Fibroblast of lung (primary cell): ENCODE results near the gene RELCH. TPM values are rescaled to one million over a fixed set of nuclear protein-coding genes. Genes with fewer than 3 reads are reported as not detected.

Experiments used
- DNase-seq, 2 donors: peaks; one replicate each; pipeline versions ENCODE4 v3.0.0 to v3.0.0-alpha.2; 2010; ENCODE audit warnings: low read depth in 2 of 2
- H2AFZ ChIP-seq: 2 replicates; pipeline ENCODE4 v1.5.1; 2012; ENCODE audit warnings: low read length, control low read depth, inconsistent platforms
- H3K27ac ChIP-seq: 2 replicates; pipeline ENCODE4 v1.5.1; 2011; ENCODE audit warnings: low read length, control low read depth; ENCODE audit not compliant: insufficient read depth
- H3K27me3 ChIP-seq: 2 replicates; pipeline ENCODE4 v1.5.1; 2011; ENCODE audit warnings: mild to moderate bottlenecking, low read length; ENCODE audit not compliant: control insufficient read depth, insufficient read depth
- H3K36me3 ChIP-seq: 2 replicates; pipeline ENCODE4 v1.5.1; 2011; ENCODE audit warnings: low read length; ENCODE audit not compliant: control insufficient read depth, insufficient read depth
- H3K4me1 ChIP-seq: 2 replicates; pipeline ENCODE4 v1.5.1; 2011; ENCODE audit warnings: low read length; ENCODE audit not compliant: control insufficient read depth, insufficient read depth; ENCODE audit errors: extremely low read depth
- H3K4me2 ChIP-seq: 2 replicates; pipeline ENCODE4 v1.5.1; 2011; ENCODE audit warnings: low read length, control low read depth; ENCODE audit not compliant: insufficient read depth; ENCODE audit errors: extremely low read depth
- H3K4me3 ChIP-seq, 4 experiments: fragments of 200-600 bp in 1 of 4; sonication (generic) in 1 of 4; replicated peaks in 1 of 4; 2 replicates each; pipeline ENCODE4 v1.5.1; 2011 to 2016; ENCODE audit warnings: low read length in 4 of 4, low read depth in 3 of 4, mild to moderate bottlenecking in 3 of 4, control low read depth in 2 of 4, inconsistent platforms in 1 of 4, mixed read lengths in 1 of 4; ENCODE audit not compliant: insufficient read depth in 1 of 4; ENCODE audit errors: control extremely low read depth in 1 of 4
- H3K79me2 ChIP-seq: 2 replicates; pipeline ENCODE4 v1.5.1; 2012; ENCODE audit warnings: mild to moderate bottlenecking, low read length, inconsistent platforms; ENCODE audit not compliant: control insufficient read depth, insufficient read depth
- H3K9ac ChIP-seq: 2 replicates; pipeline ENCODE4 v1.5.1; 2011; ENCODE audit warnings: mild to moderate bottlenecking, low read length, control low read depth; ENCODE audit not compliant: insufficient read depth
- H3K9me3 ChIP-seq: 2 replicates; pipeline ENCODE4 v1.5.1; 2012; ENCODE audit warnings: low read depth, low read length; ENCODE audit not compliant: control insufficient read depth, insufficient read depth
- H4K20me1 ChIP-seq: 2 replicates; pipeline ENCODE4 v1.5.1; 2011; ENCODE audit warnings: low read length; ENCODE audit not compliant: control insufficient read depth, insufficient read depth; ENCODE audit errors: extremely low read depth
- CTCF ChIP-seq, 2 donors: IDR thresholded peaks in 1 of 2; conservative IDR thresholded peaks in 1 of 2; 1 replicate in 1 of 2; 2 replicates in 1 of 2; pipeline ENCODE4 v1.5.1; 2011 to 2012; ENCODE audit warnings: low read length in 2 of 2, control low read depth in 1 of 2, inconsistent platforms in 1 of 2, low read depth in 1 of 2, mild to moderate bottlenecking in 1 of 2
- EZH2 ChIP-seq: IDR thresholded peaks from 2 replicates; pipeline ENCODE4 v1.5.1; 2012; ENCODE audit warnings: low read length, control low read depth, mild to moderate bottlenecking; ENCODE audit errors: missing control alignments
- polyA plus RNA-seq, 2 donors: library from polyadenylated mRNA; depleted of rRNA in 1 of 2; stranded (reverse) in 1 of 2; unstranded in 1 of 2; fragments of >200 nt; gene quantifications; 2 replicates each; pipeline ENCODE4 v1.2.1, GENCODE V29; 2011 to 2012; ENCODE audit warnings: missing spikeins in 1 of 2
- total RNA-seq: library from RNA; depleted of rRNA; stranded (reverse); fragments of >200 nt; gene quantifications from 2 replicates; pipeline ENCODE4 v1.2.1, GENCODE V29; 2014

The RELCH gene
- total and polyA plus RNA-seq, 2 donors (not counting 1 experiment from before 2014, with no cell fraction given), result 13.1 to 34.5 TPM

DNA sequence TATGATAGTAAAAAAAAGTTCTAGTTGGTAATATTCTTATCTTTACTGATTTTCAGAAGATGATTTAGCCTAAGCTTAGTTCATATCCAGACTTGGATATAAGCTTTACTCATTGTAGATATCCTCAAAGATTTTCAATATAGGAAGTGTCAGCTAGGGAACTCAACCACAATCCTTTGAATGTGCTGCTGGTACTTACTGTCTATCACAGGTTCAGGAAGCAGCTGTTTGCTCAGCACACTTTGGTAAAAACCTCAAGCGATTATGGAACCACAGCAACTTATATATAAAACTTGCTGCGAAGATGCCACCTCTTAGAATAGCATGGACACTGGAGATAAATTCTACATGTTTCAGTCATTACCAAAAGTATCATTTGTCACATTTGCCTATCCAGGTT is 77.9 kb downstream of the RELCH start:
- H3K79me2 ChIP-seq, result no peaks in the 10 kb centered on the region
- no peak overlapping the region for H3K27ac ChIP-seq
- no peaks in the 10 kb centered on the region for H3K27me3 ChIP-seq
- H3K9me3 ChIP-seq, result no peaks in the 10 kb centered on the region
- H3K4me1 ChIP-seq, result no peaks in the 10 kb centered on the region
- H4K20me1 ChIP-seq, result no peaks in the 10 kb centered on the region
- no peak overlapping the region for H3K9ac ChIP-seq
- no peak overlapping the region for H3K4me2 ChIP-seq
- no peak for TF ChIP-seq EZH2
- TF ChIP-seq CTCF (conservative IDR thresholded peaks at IDR 0.05 in 1 of 2, IDR thresholded peaks at IDR 0.05 in 1 of 2; ENCODE audit: low read depth in 1 of 2, low read length in 2 of 2), result no peak
- H3K36me3 ChIP-seq, result no peaks in the 10 kb centered on the region
- no peak overlapping the region for H2AFZ ChIP-seq
- no peak for DNase-seq
- H3K4me3 ChIP-seq, result no peak overlapping the region

DNA sequence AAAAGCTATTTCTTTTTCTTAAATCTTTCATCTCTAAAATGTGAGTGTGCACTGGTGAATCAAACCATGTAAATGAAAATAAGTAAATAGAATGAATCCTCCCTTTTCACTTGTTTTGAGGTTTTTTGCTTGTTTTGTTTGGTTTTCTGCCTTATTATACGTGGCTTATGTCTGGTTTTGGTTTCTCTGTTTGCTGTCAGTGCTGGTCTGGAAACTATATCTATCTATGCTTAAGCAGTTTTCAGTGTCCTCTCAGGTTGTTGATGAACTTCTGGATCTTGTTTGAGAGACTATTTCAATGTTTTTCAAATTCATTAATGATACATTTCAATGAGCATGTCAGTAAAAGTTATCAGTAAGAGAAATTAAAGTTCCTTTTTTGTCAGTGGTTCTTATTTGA is 90.0 kb downstream of the RELCH start:
- no peak overlapping the region for H3K4me3 ChIP-seq
- no peaks in the 10 kb centered on the region for H3K36me3 ChIP-seq
- no peak for DNase-seq
- H3K4me1 ChIP-seq, result peaks cover 8% of the 10 kb centered on the region
- H3K27me3 ChIP-seq, result no peaks in the 10 kb centered on the region
- H2AFZ ChIP-seq, result no peak overlapping the region
- H3K4me2 ChIP-seq, result no peak overlapping the region
- no peaks in the 10 kb centered on the region for H4K20me1 ChIP-seq
- no peaks in the 10 kb centered on the region for H3K79me2 ChIP-seq
- TF ChIP-seq CTCF (conservative IDR thresholded peaks at IDR 0.05 in 1 of 2, IDR thresholded peaks at IDR 0.05 in 1 of 2; ENCODE audit: low read depth in 1 of 2, low read length in 2 of 2), result no peak
- no peak for TF ChIP-seq EZH2
- H3K9ac ChIP-seq, result no peak overlapping the region
- no peak overlapping the region for H3K27ac ChIP-seq
- H3K9me3 ChIP-seq, result no peaks in the 10 kb centered on the region

DNA sequence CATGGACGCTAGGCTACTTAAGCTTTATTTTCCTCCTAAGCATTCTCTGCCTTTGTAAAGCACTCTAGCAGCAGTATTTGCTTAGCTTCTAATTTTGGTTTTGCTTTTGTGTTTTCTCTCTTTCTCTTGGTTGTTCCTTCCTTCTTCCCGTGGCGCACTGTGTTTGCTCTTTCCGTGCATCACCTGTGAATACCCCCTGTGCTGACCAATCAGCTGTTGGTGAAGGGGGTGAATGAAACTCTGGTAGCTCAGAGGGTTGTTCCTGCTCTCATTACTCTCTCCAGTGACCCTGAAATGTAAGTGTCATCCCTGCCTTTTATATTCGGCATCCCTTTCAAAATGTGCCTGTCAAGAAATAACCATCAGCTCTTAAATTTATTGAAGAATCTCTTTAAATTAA is 92.5 kb downstream of the RELCH start:
- Histone ChIP-seq H3K9ac (no peak overlapping the region), H3K36me3 (no peaks in the 10 kb centered on the region), H3K4me2 (no peak overlapping the region), H4K20me1 (no peaks in the 10 kb centered on the region), H3K27ac (no peak overlapping the region), H3K4me3 (no peak overlapping the region), H3K27me3 (no peaks in the 10 kb centered on the region), H3K79me2 (no peaks in the 10 kb centered on the region), H3K4me1 (peaks cover 11% of the 10 kb centered on the region), H2AFZ (no peak overlapping the region), H3K9me3 (no peaks in the 10 kb centered on the region)
- TF ChIP-seq CTCF (conservative IDR thresholded peaks at IDR 0.05 in 1 of 2, IDR thresholded peaks at IDR 0.05 in 1 of 2; ENCODE audit: low read depth in 1 of 2, low read length in 2 of 2) (no peak), EZH2 (no peak)
- no peak for DNase-seq
